SK-N-SH (cell line): Measurements from ENCODE around the gene SLC22A5. TPM values are rescaled to one million over a fixed set of nuclear protein-coding genes. Genes with fewer than 3 reads are reported as not detected.

ENCODE experiments used
- CTCF ChIA-PET: fragments of 300-600, 350-600 bp; formaldehyde crosslinking; extraction: SDS; loops from one replicate; lab custom pipeline; 2021; lab: Yijun Ruan, JAX
- POLR2A ChIA-PET: fragments of 350-600 bp; sonication (Branson Sonifier 250); formaldehyde crosslinking; extraction: SDS; loops from one replicate; lab custom pipeline; 2020; ENCODE audit warnings: antibody characterized with exemption, inconsistent platforms; lab: Yijun Ruan, JAX
- DNase-seq: peaks from one replicate; pipeline ENCODE4 v3.0.0; 2012
- H2AFZ ChIP-seq: fragments of 200-600 bp; sonication (generic); 2 replicates; pipeline ENCODE4 v1.8.1; 2016; ENCODE audit warnings: antibody characterized with exemption, mild to moderate bottlenecking, low read depth
- H3F3A ChIP-seq: fragments of 200-600 bp; sonication (generic); replicated peaks from 2 replicates; pipeline ENCODE3; 2016; ENCODE audit warnings: antibody characterized with exemption, mild to moderate bottlenecking; ENCODE audit not compliant: insufficient read depth
- H3K27ac ChIP-seq, 2 experiments: fragments of 200-500 bp in 1 of 2; fragments of 200-600 bp in 1 of 2; sonication (Bioruptor generic) in 1 of 2; sonication (generic), shearing (Covaris generic) in 1 of 2; 2 replicates each; pipeline versions ENCODE4 v1.5.1 to v1.6.1; 2014 to 2016; ENCODE audit warnings: low read depth in 2 of 2, inconsistent platforms in 1 of 2, low read length in 1 of 2, mild to moderate bottlenecking in 1 of 2, mixed read lengths in 1 of 2
- H3K27me3 ChIP-seq: fragments of 200-600 bp; sonication (generic), shearing (Covaris generic); 2 replicates; pipeline ENCODE4 v1.6.1; 2016; ENCODE audit warnings: mixed run types; ENCODE audit not compliant: insufficient read depth
- H3K36me3 ChIP-seq, 2 experiments: fragments of 200-500 bp in 1 of 2; fragments of 200-600 bp in 1 of 2; sonication (Bioruptor generic) in 1 of 2; sonication (generic) in 1 of 2; replicated peaks in 1 of 2; 2 replicates each; pipeline versions ENCODE3 to v1.5.1; 2014 to 2016; ENCODE audit warnings: low read length in 1 of 2, mild to moderate bottlenecking in 1 of 2; ENCODE audit not compliant: insufficient read depth in 2 of 2, control insufficient read depth in 1 of 2
- H3K4me1 ChIP-seq, 2 experiments: fragments of 200-500 bp in 1 of 2; fragments of 200-600 bp in 1 of 2; sonication (Bioruptor generic) in 1 of 2; sonication (generic), shearing (Covaris generic) in 1 of 2; 2 replicates each; pipeline versions ENCODE4 v1.5.1 to v1.6.1; 2014 to 2016; ENCODE audit warnings: low read depth in 1 of 2, low read length in 1 of 2, mixed run types in 1 of 2; ENCODE audit not compliant: insufficient read depth in 2 of 2, control insufficient read depth in 1 of 2
- H3K4me2 ChIP-seq: fragments of 200-600 bp; sonication (generic), shearing (Covaris generic); 2 replicates; pipeline ENCODE4 v1.6.1; 2017; ENCODE audit warnings: mixed run types
- H3K4me3 ChIP-seq, 2 experiments: fragments of 200-500 bp in 1 of 2; fragments of 200-600 bp in 1 of 2; sonication (Bioruptor generic) in 1 of 2; sonication (generic), shearing (Covaris generic) in 1 of 2; 2 replicates each; pipeline versions ENCODE4 v1.5.1 to v1.8.1; 2014 to 2016; ENCODE audit warnings: low read depth in 2 of 2, inconsistent platforms in 1 of 2, low read length in 1 of 2, mild to moderate bottlenecking in 1 of 2, mixed read lengths in 1 of 2, moderate library complexity in 1 of 2
- H3K79me2 ChIP-seq: fragments of 200-600 bp; sonication (generic); 2 replicates; pipeline ENCODE4 v1.8.1; 2017; ENCODE audit warnings: mild to moderate bottlenecking; ENCODE audit not compliant: insufficient read depth
- H3K9ac ChIP-seq: fragments of 200-600 bp; sonication (generic); 2 replicates; pipeline ENCODE4 v1.6.1; 2017; ENCODE audit warnings: mixed run types
- H3K9me2 ChIP-seq: fragments of 200-600 bp; sonication (generic); 2 replicates; pipeline ENCODE4 v1.6.1; 2017; ENCODE audit warnings: mixed run types
- H3K9me3 ChIP-seq: fragments of 200-600 bp; sonication (generic); 2 replicates; pipeline ENCODE4 v1.6.1; 2017; ENCODE audit warnings: mixed run types, mild to moderate bottlenecking, moderate library complexity
- H4K20me1 ChIP-seq: fragments of 200-600 bp; sonication (generic); 2 replicates; pipeline ENCODE4 v1.6.1; 2017; ENCODE audit warnings: mild to moderate bottlenecking, mixed run types; ENCODE audit not compliant: insufficient read depth
- EZH2phosphoT487 ChIP-seq: fragments of 200-600 bp; sonication (generic); IDR thresholded peaks from 2 replicates; pipeline ENCODE4 v1.6.1; 2017; ENCODE audit warnings: low read depth, mixed run types, mild to moderate bottlenecking, antibody characterized with exemption, moderate library complexity, borderline replicate concordance
- FOSL2 ChIP-seq: IDR thresholded peaks from 2 replicates; pipeline ENCODE4 v1.4.0; 2012; ENCODE audit warnings: low read depth, mild to moderate bottlenecking, moderate library complexity, borderline replicate concordance
- FOXM1 ChIP-seq: IDR thresholded peaks from 2 replicates; pipeline ENCODE4 v1.4.0; 2012; ENCODE audit warnings: low read depth, mild to moderate bottlenecking
- GABPA ChIP-seq: IDR thresholded peaks from 2 replicates; pipeline ENCODE4 v1.4.0; 2012; ENCODE audit warnings: low read depth, mild to moderate bottlenecking
- IRF3 ChIP-seq: fragments of 150-350 bp; IDR thresholded peaks from 2 replicates; pipeline ENCODE4 v1.6.1; 2016; ENCODE audit warnings: mild to moderate bottlenecking, low read depth, low read length
- MAX ChIP-seq: IDR thresholded peaks from 2 replicates; pipeline ENCODE4 v1.4.0; 2012; ENCODE audit warnings: low read depth
- NFIC ChIP-seq: IDR thresholded peaks from 2 replicates; pipeline ENCODE4 v1.4.0; 2012; ENCODE audit warnings: borderline replicate concordance
- PBX3 ChIP-seq: IDR thresholded peaks from 2 replicates; pipeline ENCODE4; 2012
- POLR2AphosphoS5 ChIP-seq: IDR thresholded peaks from 2 replicates; pipeline ENCODE4 v1.6.1; 2012; ENCODE audit warnings: low read depth, low read length
- REST ChIP-seq: IDR thresholded peaks from 2 replicates; pipeline ENCODE4 v1.6.1; 2012; ENCODE audit warnings: mild to moderate bottlenecking, low read depth, low read length, moderate library complexity
- SIN3A ChIP-seq: IDR thresholded peaks from 2 replicates; pipeline ENCODE4 v1.6.1; 2012; ENCODE audit warnings: low read depth, mild to moderate bottlenecking, low read length, moderate library complexity, borderline replicate concordance
- TAF1 ChIP-seq: IDR thresholded peaks from 2 replicates; pipeline ENCODE4 v1.6.1; 2012; ENCODE audit warnings: low read depth, mild to moderate bottlenecking, low read length, moderate library complexity, borderline replicate concordance
- TCF12 ChIP-seq: IDR thresholded peaks from 2 replicates; pipeline ENCODE4 v1.4.0; 2012
- TEAD4 ChIP-seq: IDR thresholded peaks from 2 replicates; pipeline ENCODE4 v1.4.0; 2012; ENCODE audit warnings: mild to moderate bottlenecking, borderline replicate concordance; ENCODE audit not compliant: insufficient read depth
- USF1 ChIP-seq: IDR thresholded peaks from 2 replicates; pipeline ENCODE4 v1.4.0; 2012; ENCODE audit warnings: low read depth, borderline replicate concordance
- YY1 ChIP-seq: IDR thresholded peaks from 2 replicates; pipeline ENCODE4 v1.4.0; 2012; ENCODE audit warnings: low read depth, mild to moderate bottlenecking
- WGBS: methylation state at CpG from one replicate; pipeline ENCODE4 v1.1.6; 2017; ENCODE audit warnings: low lambda C conversion rate; 5-methylcytosine and 5-hydroxymethylcytosine counted together
- polyA plus RNA-seq, 3 experiments: library from polyadenylated mRNA; depleted of rRNA; stranded (reverse); fragments of >200 nt; gene quantifications; 2 replicates each; pipeline ENCODE4 v1.2.3, GENCODE V29; 2012

The SLC22A5 gene
- polyA plus RNA-seq, 1 of the 3 experiments (the other 2 are of a cell fraction) = 8.3 TPM

- Histone ChIP-seq H3K27me3 (no peaks in the 10 kb centered on the region), H3K9me2 (no peaks in the 10 kb centered on the region), H3K36me3 (no peaks in the 10 kb centered on the region), H3K79me2 (no peaks in the 10 kb centered on the region), H4K20me1 (no peaks in the 10 kb centered on the region), H2AFZ (no peak overlapping the region), H3K27ac (no peak overlapping the region), H3K9ac (no peak overlapping the region), H3K4me3 (no peak overlapping the region), H3K4me2 (no peak overlapping the region), H3F3A (peaks cover 7% of the 10 kb centered on the region), H3K9me3 (no peaks in the 10 kb centered on the region), H3K4me1 (peaks cover 20 to 21% of the 10 kb centered on the region in 2 experiments)
- WGBS = 92% methylated on average over 6 of the region's 6 CpGs
- ChIA-PET CTCF (interaction anchor here (1.0 to 1.5 kb wide), 3 partner anchors 30 to 68 kb away, joined by 3 to 6 read pairs (median 3); no protein-coding TSS in a partner anchor), POLR2A (no interaction called here)
- DNase-seq = no peak
- TF ChIP-seq EZH2phosphoT487 (no peak), IRF3 (no peak), GABPA (no peak), YY1 (no peak), SIN3A (no peak), POLR2AphosphoS5 (no peak), TCF12 (no peak), NFIC (no peak)
These were observed 63.6 kb downstream of the SLC22A5 start for GRCh38 chr5:132433141-132433540.

GRCh38 chr5:132434416-132435286 lies 65.1 kb downstream of the SLC22A5 start:
- H4K20me1 ChIP-seq = no peaks in the 10 kb centered on the region
- POLR2A ChIA-PET = no interaction called here
- no peak overlapping the region for H3K27ac ChIP-seq
- peaks cover 3% of the 10 kb centered on the region for H3F3A ChIP-seq
- DNase-seq = no peak
- H3K27me3 ChIP-seq = no peaks in the 10 kb centered on the region
- peaks cover 8 to 18% of the 10 kb centered on the region in 2 experiments for H3K4me1 ChIP-seq
- no peaks in the 10 kb centered on the region for H3K9me2 ChIP-seq
- H2AFZ ChIP-seq = no peak overlapping the region
- no peaks in the 10 kb centered on the region for H3K36me3 ChIP-seq
- no peak overlapping the region for H3K4me2 ChIP-seq
- H3K9me3 ChIP-seq = no peaks in the 10 kb centered on the region
- no peaks in the 10 kb centered on the region for H3K79me2 ChIP-seq
- CTCF ChIA-PET = interaction anchor here (1.1 to 1.5 kb wide), 2 partner anchors 66 kb away, joined by 4 to 6 read pairs; no protein-coding TSS in a partner anchor
- no peak overlapping the region for H3K4me3 ChIP-seq
- H3K9ac ChIP-seq = no peak overlapping the region
- 84% methylated on average over 12 of the region's 12 CpGs for WGBS
- TF ChIP-seq REST (no peak), FOSL2 (no peak), TCF12 (no peak), GABPA (no peak), FOXM1 (no peak), POLR2AphosphoS5 (no peak), MAX (no peak), TEAD4 (no peak), TAF1 (no peak), YY1 (no peak), PBX3 (no peak), USF1 (no peak)
